ENCODE data around the gene HDLBP.

Gene HDLBP

GRCh38 chr2:241178961-241179360 is 136.5 kb downstream of the HDLBP start:
- Histone ChIP-seq H3K79me1 (ENCODE audit: low read depth, low read length) (no peaks in the 10 kb centered on the region), H4K8ac (ENCODE audit: low read depth, low read length) (no peak overlapping the region), H3K4me1 (ENCODE audit: control insufficient read depth in 2 of 2, insufficient read depth in 1 of 2, low read depth in 1 of 2, low read length in 2 of 2) (peaks cover 2 to 6% of the 10 kb centered on the region in 2 donors), H2BK15ac (ENCODE audit: low read length) (no peak overlapping the region), H3K9ac (ENCODE audit: low read depth, low read length, poor library complexity) (no peak overlapping the region), H2BK12ac (ENCODE audit: low read length) (no peak overlapping the region), H2AFZ (ENCODE audit: low read length) (no peak overlapping the region), H3K23ac (ENCODE audit: low read depth, low read length, poor library complexity) (no peak overlapping the region), H3K4ac (ENCODE audit: low read length) (no peak overlapping the region), H3K9me3 (replicated peaks in 1 of 2; ENCODE audit: control insufficient read depth in 2 of 2, insufficient read depth in 1 of 2, low read depth in 1 of 2, low read length in 2 of 2) (peaks cover 0 to 2% of the 10 kb centered on the region in 2 donors), H3K27ac (replicated peaks; ENCODE audit: low read length) (no peak overlapping the region), H2BK5ac (ENCODE audit: low read length) (no peak overlapping the region), H3K14ac (ENCODE audit: low read length) (no peak overlapping the region), H3K36me3 (replicated peaks in 1 of 2; ENCODE audit: control insufficient read depth in 2 of 2, insufficient read depth in 2 of 2, low read length in 2 of 2) (peaks cover 11 to 69% of the 10 kb centered on the region in 2 donors), H3K27me3 (ENCODE audit: control insufficient read depth in 3 of 3, insufficient read depth in 3 of 3, low read depth in 1 of 3, low read length in 3 of 3) (no peaks in the 10 kb centered on the region), H4K91ac (ENCODE audit: low read depth, low read length, poor library complexity) (no peak overlapping the region), H2AK5ac (ENCODE audit: low read depth, low read length) (no peak overlapping the region), H3K4me3 (ENCODE audit: low read length in 2 of 2) (no peak overlapping the region), H3K4me2 (ENCODE audit: insufficient read depth, low read length, poor library complexity, severe bottlenecking) (no peak overlapping the region), H2BK120ac (ENCODE audit: low read depth, low read length) (no peak overlapping the region), H3K18ac (ENCODE audit: low read length) (no peak overlapping the region)
- DNase-seq (ENCODE audit: low spot score), result no peak
- no CpG with 5 or more reads among the region's 4 CpGs for WGBS, 2 donors (ENCODE audit: extremely low coverage in 2 of 2, insufficient read length in 2 of 2, insufficient replicate concordance in 1 of 2)

- Histone ChIP-seq H3K23ac (ENCODE audit: low read depth, low read length, poor library complexity) (peak overlapping the region; percentile 55), H2AFZ (ENCODE audit: low read length) (no peak overlapping the region), H3K4me2 (ENCODE audit: insufficient read depth, low read length, poor library complexity, severe bottlenecking) (no peak overlapping the region), H3K18ac (ENCODE audit: low read length) (no peak overlapping the region), H2BK120ac (ENCODE audit: low read depth, low read length) (no peak overlapping the region), H2BK5ac (ENCODE audit: low read length) (no peak overlapping the region), H3K9me3 (replicated peaks in 1 of 2; ENCODE audit: control insufficient read depth in 2 of 2, insufficient read depth in 1 of 2, low read depth in 1 of 2, low read length in 2 of 2) (peaks cover 0 to 2% of the 10 kb centered on the region in 2 donors), H3K36me3 (replicated peaks in 1 of 2; ENCODE audit: control insufficient read depth in 2 of 2, insufficient read depth in 2 of 2, low read length in 2 of 2) (peaks cover 6 to 61% of the 10 kb centered on the region in 2 donors), H3K4me3 (ENCODE audit: low read length in 2 of 2) (no peak overlapping the region), H3K14ac (ENCODE audit: low read length) (peak overlapping the region; percentile 66), H3K4ac (ENCODE audit: low read length) (peak overlapping the region; percentile 44), H2BK15ac (ENCODE audit: low read length) (no peak overlapping the region), H2BK12ac (ENCODE audit: low read length) (no peak overlapping the region), H2AK5ac (ENCODE audit: low read depth, low read length) (peak overlapping the region; percentile 18), H3K27me3 (ENCODE audit: control insufficient read depth in 3 of 3, insufficient read depth in 3 of 3, low read depth in 1 of 3, low read length in 3 of 3) (no peaks in the 10 kb centered on the region), H3K79me1 (ENCODE audit: low read depth, low read length) (no peaks in the 10 kb centered on the region), H3K27ac (replicated peaks; ENCODE audit: low read length) (no peak overlapping the region), H3K4me1 (ENCODE audit: control insufficient read depth in 2 of 2, insufficient read depth in 1 of 2, low read depth in 1 of 2, low read length in 2 of 2) (peaks cover 2 to 6% of the 10 kb centered on the region in 2 donors), H4K91ac (ENCODE audit: low read depth, low read length, poor library complexity) (no peak overlapping the region), H3K9ac (ENCODE audit: low read depth, low read length, poor library complexity) (peak overlapping the region; percentile 18), H4K8ac (ENCODE audit: low read depth, low read length) (no peak overlapping the region)
- no peak for DNase-seq (ENCODE audit: low spot score)
- no CpG with 5 or more reads among the region's 12 CpGs for WGBS, 2 donors (ENCODE audit: extremely low coverage in 2 of 2, insufficient read length in 2 of 2, insufficient replicate concordance in 1 of 2)
These were observed 137.7 kb downstream of the HDLBP start for GRCh38 chr2:241177526-241178334.
